ENCODE data around the gene KCTD17. TPM values are rescaled to one million over a fixed set of nuclear protein-coding genes. Genes with fewer than 3 reads are reported as not detected.

KCTD17 gene
- total RNA-seq, 1 donor from 2014 or later: 42.2 TPM

- no peaks in the 10 kb centered on the region for H3K36me3 Mint-ChIP-seq
- no peak overlapping the region for H3K27ac Mint-ChIP-seq
- no peaks in the 10 kb centered on the region for H3K27me3 Mint-ChIP-seq (ENCODE audit: low read depth)
- no peak overlapping the region for H3K4me3 Mint-ChIP-seq
- TF ChIP-seq CTCF (IDR thresholded peaks at IDR 0.05; ENCODE audit: unreplicated experiment): no peak
- no peak for DNase-seq (ENCODE audit: low spot score in 2 of 2, unreplicated experiment in 2 of 2)
- H3K9me3 Mint-ChIP-seq: no peaks in the 10 kb centered on the region
- H3K4me1 Mint-ChIP-seq: no peaks in the 10 kb centered on the region
These were observed 4.5 kb upstream of the KCTD17 start for GRCh38 chr22:37047006-37047405.

GRCh38 chr22:37048133-37048532 lies 3.4 kb upstream of the KCTD17 start:
- no peaks in the 10 kb centered on the region for H3K27me3 Mint-ChIP-seq (ENCODE audit: low read depth)
- no peaks in the 10 kb centered on the region for H3K36me3 Mint-ChIP-seq
- DNase-seq (ENCODE audit: low spot score in 2 of 2, unreplicated experiment in 2 of 2): no peak
- H3K4me3 Mint-ChIP-seq: no peak overlapping the region
- H3K9me3 Mint-ChIP-seq: no peaks in the 10 kb centered on the region
- H3K27ac Mint-ChIP-seq: no peak overlapping the region
- no peak for TF ChIP-seq CTCF (IDR thresholded peaks at IDR 0.05; ENCODE audit: unreplicated experiment)
- H3K4me1 Mint-ChIP-seq: peaks cover 6% of the 10 kb centered on the region

- H3K9me3 Mint-ChIP-seq: no peaks in the 10 kb centered on the region
These were observed 2.3 kb upstream of the KCTD17 start for GRCh38 chr22:37049224-37049623.

GRCh38 chr22:37050913-37051312 lies 629 bp upstream of the KCTD17 start:
- no peak for DNase-seq (ENCODE audit: low spot score in 2 of 2, unreplicated experiment in 2 of 2)
- H3K27me3 Mint-ChIP-seq (ENCODE audit: low read depth): no peaks in the 10 kb centered on the region
- no peak for TF ChIP-seq CTCF (IDR thresholded peaks at IDR 0.05; ENCODE audit: unreplicated experiment)
- H3K27ac Mint-ChIP-seq: no peak overlapping the region
- H3K4me1 Mint-ChIP-seq: peaks cover 6% of the 10 kb centered on the region
- H3K9me3 Mint-ChIP-seq: no peaks in the 10 kb centered on the region
- H3K4me3 Mint-ChIP-seq: peak overlapping the region; percentile 75
- H3K36me3 Mint-ChIP-seq: no peaks in the 10 kb centered on the region

More at GRCh38 chr22:37049224-37049623, 2.3 kb upstream of the KCTD17 start:
- TF ChIP-seq CTCF (IDR thresholded peaks at IDR 0.05; ENCODE audit: unreplicated experiment): no peak
- Mint-ChIP-seq H3K36me3 (no peaks in the 10 kb centered on the region), H3K27ac (no peak overlapping the region), H3K27me3 (ENCODE audit: low read depth) (no peaks in the 10 kb centered on the region), H3K4me3 (no peak overlapping the region), H3K4me1 (peaks cover 6% of the 10 kb centered on the region)
- no peak for DNase-seq (ENCODE audit: low spot score in 2 of 2, unreplicated experiment in 2 of 2)

- no peak for TF ChIP-seq CTCF (IDR thresholded peaks at IDR 0.05; ENCODE audit: unreplicated experiment)
- peaks cover 2% of the 10 kb centered on the region for H3K36me3 Mint-ChIP-seq
- peak overlapping the region; percentile 65 for H3K4me3 Mint-ChIP-seq
- no peaks in the 10 kb centered on the region for H3K9me3 Mint-ChIP-seq
- H3K4me1 Mint-ChIP-seq: peaks cover 6% of the 10 kb centered on the region
- no peak overlapping the region for H3K27ac Mint-ChIP-seq
- no peaks in the 10 kb centered on the region for H3K27me3 Mint-ChIP-seq (ENCODE audit: low read depth)
- DNase-seq (ENCODE audit: low spot score in 2 of 2, unreplicated experiment in 2 of 2): no peak
These were observed 1.1 kb downstream of the KCTD17 start for GRCh38 chr22:37052386-37053309.

Measured in mesothelial cell of epicardium (in vitro differentiated cells).